ENCODE data around the gene ARL4A. TPM values are rescaled to one million over a fixed set of nuclear protein-coding genes. Genes with fewer than 3 reads are reported as not detected.

ARL4A gene
- total and polyA plus RNA-seq, 9 of the 15 experiments (the other 6 are each of a cell fraction or from before 2014, with no cell fraction given): 118 to 688 (median 172) TPM

- TF ChIP-seq, protein P1, sequence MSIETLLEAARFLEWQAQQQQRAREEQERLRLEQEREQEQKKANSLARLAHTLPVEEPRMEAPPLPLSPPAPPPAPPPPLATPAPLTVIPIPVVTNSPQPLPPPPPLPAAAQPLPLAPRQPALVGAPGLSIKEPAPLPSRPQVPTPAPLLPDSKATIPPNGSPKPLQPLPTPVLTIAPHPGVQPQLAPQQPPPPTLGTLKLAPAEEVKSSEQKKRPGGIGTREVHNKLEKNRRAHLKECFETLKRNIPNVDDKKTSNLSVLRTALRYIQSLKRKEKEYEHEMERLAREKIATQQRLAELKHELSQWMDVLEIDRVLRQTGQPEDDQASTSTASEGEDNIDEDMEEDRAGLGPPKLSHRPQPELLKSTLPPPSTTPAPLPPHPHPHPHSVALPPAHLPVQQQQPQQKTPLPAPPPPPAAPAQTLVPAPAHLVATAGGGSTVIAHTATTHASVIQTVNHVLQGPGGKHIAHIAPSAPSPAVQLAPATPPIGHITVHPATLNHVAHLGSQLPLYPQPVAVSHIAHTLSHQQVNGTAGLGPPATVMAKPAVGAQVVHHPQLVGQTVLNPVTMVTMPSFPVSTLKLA (conservative IDR thresholded peaks at IDR 0.05): 0 out of 4 replicates have a peak, but pooled peaks of 1 of the 2 experiments have one; percentile 4
- TF ChIP-seq CBX1 (IDR thresholded peaks at IDR 0.05; ENCODE audit: low read depth) (no peak), POLR2G (IDR thresholded peaks at IDR 0.05; ENCODE audit: low read depth, low read length) (peak; percentile 48; the same call in 1 of the 2 replicates), SMARCE1 (IDR thresholded peaks at IDR 0.05) (0 out of 2 replicates have a peak, but pooled peaks have one; percentile 7), DACH1 (IDR thresholded peaks at IDR 0.05; ENCODE audit: partially characterized antibody) (peak; percentile 67), ZKSCAN8 (CRISPR knock-in tag; IDR thresholded peaks at IDR 0.05) (no peak), MAFK (IDR thresholded peaks at IDR 0.05; ENCODE audit: low read length) (no peak), RBFOX2 (IDR thresholded peaks at IDR 0.05; ENCODE audit: low read depth, low read length) (peak; percentile 59), ATF7 (IDR thresholded peaks at IDR 0.05) (no peak), CREB1 (IDR thresholded peaks at IDR 0.05) (no peak), CREB1 (CRISPR knock-in tag; IDR thresholded peaks at IDR 0.05) (no peak), ZNF707 (CRISPR knock-in tag; conservative IDR thresholded peaks at IDR 0.05) (no peak), NCOR1 (IDR thresholded peaks at IDR 0.05) (0 out of 2 replicates have a peak, but pooled peaks have one; percentile 10), CHCHD3 (CRISPR knock-in tag; IDR thresholded peaks at IDR 0.05) (no peak), CBX5 (IDR thresholded peaks at IDR 0.05; ENCODE audit: borderline replicate concordance, low read depth) (no peak)
- TF ChIP-seq, protein P2, sequence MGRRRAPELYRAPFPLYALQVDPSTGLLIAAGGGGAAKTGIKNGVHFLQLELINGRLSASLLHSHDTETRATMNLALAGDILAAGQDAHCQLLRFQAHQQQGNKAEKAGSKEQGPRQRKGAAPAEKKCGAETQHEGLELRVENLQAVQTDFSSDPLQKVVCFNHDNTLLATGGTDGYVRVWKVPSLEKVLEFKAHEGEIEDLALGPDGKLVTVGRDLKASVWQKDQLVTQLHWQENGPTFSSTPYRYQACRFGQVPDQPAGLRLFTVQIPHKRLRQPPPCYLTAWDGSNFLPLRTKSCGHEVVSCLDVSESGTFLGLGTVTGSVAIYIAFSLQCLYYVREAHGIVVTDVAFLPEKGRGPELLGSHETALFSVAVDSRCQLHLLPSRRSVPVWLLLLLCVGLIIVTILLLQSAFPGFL (CRISPR knock-in tag; IDR thresholded peaks at IDR 0.05): no peak
- TF ChIP-seq, protein P3, sequence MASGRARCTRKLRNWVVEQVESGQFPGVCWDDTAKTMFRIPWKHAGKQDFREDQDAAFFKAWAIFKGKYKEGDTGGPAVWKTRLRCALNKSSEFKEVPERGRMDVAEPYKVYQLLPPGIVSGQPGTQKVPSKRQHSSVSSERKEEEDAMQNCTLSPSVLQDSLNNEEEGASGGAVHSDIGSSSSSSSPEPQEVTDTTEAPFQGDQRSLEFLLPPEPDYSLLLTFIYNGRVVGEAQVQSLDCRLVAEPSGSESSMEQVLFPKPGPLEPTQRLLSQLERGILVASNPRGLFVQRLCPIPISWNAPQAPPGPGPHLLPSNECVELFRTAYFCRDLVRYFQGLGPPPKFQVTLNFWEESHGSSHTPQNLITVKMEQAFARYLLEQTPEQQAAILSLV (tag; IDR thresholded peaks at IDR 0.05): no peak
- TF ChIP-seq, protein P4, sequence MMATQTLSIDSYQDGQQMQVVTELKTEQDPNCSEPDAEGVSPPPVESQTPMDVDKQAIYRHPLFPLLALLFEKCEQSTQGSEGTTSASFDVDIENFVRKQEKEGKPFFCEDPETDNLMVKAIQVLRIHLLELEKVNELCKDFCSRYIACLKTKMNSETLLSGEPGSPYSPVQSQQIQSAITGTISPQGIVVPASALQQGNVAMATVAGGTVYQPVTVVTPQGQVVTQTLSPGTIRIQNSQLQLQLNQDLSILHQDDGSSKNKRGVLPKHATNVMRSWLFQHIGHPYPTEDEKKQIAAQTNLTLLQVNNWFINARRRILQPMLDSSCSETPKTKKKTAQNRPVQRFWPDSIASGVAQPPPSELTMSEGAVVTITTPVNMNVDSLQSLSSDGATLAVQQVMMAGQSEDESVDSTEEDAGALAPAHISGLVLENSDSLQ (IDR thresholded peaks at IDR 0.05): no peak
These were observed 2.8 kb downstream of the ARL4A start (continued) for GRCh38 chr7:12690041-12690878.
